ENCODE results near the gene ANGPTL7.

DNA sequence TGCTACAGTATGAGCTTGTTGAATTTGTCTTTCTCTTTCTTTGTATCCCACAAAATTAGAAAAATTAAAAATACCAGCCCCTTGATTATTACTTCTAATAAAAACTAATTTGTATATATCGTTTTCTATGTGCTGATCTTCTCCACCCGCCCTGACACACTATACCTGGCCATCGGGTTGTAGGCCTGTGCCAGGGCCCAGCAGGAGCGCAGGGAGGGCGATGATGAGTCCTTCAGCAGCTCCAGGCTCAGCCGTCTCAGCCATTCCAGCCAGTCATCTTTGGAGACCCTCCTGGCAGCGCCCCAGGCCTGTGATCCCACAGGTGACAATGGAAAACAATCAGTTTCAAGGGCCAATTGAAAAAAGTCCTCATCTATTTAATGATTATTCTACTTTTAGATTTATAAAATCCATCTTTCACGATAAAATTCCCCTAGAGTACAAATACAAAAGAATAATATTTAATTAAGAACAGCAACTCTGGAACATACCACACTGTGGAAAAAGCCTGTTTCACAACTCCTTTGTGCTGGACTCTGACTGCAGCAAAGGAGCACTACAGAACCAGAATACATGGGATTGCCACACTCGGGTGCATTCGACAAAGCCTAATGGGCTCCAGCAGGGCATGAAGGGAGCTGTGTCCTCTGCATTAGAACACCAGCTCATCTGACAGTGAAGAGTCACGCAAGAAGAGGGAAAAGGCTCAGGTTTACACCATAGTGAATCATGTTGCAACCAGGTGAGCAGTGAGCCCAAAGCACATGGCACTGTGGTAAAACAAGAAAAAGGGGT is 15.4 kb downstream of the ANGPTL7 start:
- TF ChIP-seq, protein P1, sequence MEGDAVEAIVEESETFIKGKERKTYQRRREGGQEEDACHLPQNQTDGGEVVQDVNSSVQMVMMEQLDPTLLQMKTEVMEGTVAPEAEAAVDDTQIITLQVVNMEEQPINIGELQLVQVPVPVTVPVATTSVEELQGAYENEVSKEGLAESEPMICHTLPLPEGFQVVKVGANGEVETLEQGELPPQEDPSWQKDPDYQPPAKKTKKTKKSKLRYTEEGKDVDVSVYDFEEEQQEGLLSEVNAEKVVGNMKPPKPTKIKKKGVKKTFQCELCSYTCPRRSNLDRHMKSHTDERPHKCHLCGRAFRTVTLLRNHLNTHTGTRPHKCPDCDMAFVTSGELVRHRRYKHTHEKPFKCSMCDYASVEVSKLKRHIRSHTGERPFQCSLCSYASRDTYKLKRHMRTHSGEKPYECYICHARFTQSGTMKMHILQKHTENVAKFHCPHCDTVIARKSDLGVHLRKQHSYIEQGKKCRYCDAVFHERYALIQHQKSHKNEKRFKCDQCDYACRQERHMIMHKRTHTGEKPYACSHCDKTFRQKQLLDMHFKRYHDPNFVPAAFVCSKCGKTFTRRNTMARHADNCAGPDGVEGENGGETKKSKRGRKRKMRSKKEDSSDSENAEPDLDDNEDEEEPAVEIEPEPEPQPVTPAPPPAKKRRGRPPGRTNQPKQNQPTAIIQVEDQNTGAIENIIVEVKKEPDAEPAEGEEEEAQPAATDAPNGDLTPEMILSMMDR (IDR thresholded peaks at IDR 0.05; ENCODE audit: low read length): no peak
- no peak for TF ChIP-seq EZH2 (optimal IDR thresholded peaks at IDR 0.05; ENCODE audit: low read depth, low read length)
